Natural killer cell (primary cell): ENCODE data around the gene B3GNT4. TPM values are rescaled to one million over a fixed set of nuclear protein-coding genes. Genes with fewer than 3 reads are reported as not detected.

Experiments
- ATAC-seq, 3 donors: fragments of 150-1000 bp in 2 of 3; fragments of 200-7000 bp in 1 of 3; cut with Tn5 transposase; 1 replicate in 1 of 3; 2 replicates in 2 of 3; pipeline ENCODE4 v1.10.0; 2021; ENCODE audit warnings: mild to moderate bottlenecking in 2 of 3, moderate library complexity in 2 of 3
- DNase-seq, 2 donors: peaks; one replicate each; pipeline versions ENCODE4 v3.0.0 to v3.0.0-alpha.2; 2013 to 2021; ENCODE audit warnings: mixed read lengths in 1 of 2
- H3K27ac ChIP-seq: one replicate; pipeline ENCODE4 v1.5.1; 2013; ENCODE audit warnings: mild to moderate bottlenecking, low read length
- H3K27me3 ChIP-seq: one replicate; pipeline ENCODE4 v1.6.1; 2013; ENCODE audit warnings: low read length; ENCODE audit not compliant: control insufficient read depth, insufficient read depth
- H3K36me3 ChIP-seq: one replicate; pipeline ENCODE4 v1.6.1; 2013; ENCODE audit warnings: low read length; ENCODE audit not compliant: control insufficient read depth, insufficient read depth
- H3K4me1 ChIP-seq: one replicate; pipeline ENCODE4 v1.6.1; 2013; ENCODE audit warnings: low read length; ENCODE audit not compliant: control insufficient read depth, insufficient read depth
- H3K4me3 ChIP-seq: one replicate; pipeline ENCODE4 v1.5.1; 2013; ENCODE audit warnings: low read length
- H3K9me3 ChIP-seq: one replicate; pipeline ENCODE4 v1.6.1; 2013; ENCODE audit warnings: low read length; ENCODE audit not compliant: control insufficient read depth, insufficient read depth
- H3K27ac Mint-ChIP-seq, 2 donors: one replicate each; pipeline ENCODE4 v1.8.0; 2022; ENCODE audit warnings: mild to moderate bottlenecking in 2 of 2, mixed read lengths in 2 of 2, moderate library complexity in 1 of 2
- H3K27me3 Mint-ChIP-seq, 2 donors: one replicate each; pipeline ENCODE4 v1.8.0; 2022; ENCODE audit warnings: low read depth in 2 of 2, mixed read lengths in 2 of 2
- H3K36me3 Mint-ChIP-seq: one replicate; pipeline ENCODE4 v1.8.0; 2022; ENCODE audit warnings: mixed read lengths
- H3K4me1 Mint-ChIP-seq, 2 donors: one replicate each; pipeline ENCODE4 v1.8.0; 2022; ENCODE audit warnings: mixed read lengths in 2 of 2
- H3K4me3 Mint-ChIP-seq: one replicate; pipeline ENCODE4 v1.8.0; 2022; ENCODE audit warnings: mild to moderate bottlenecking, moderate library complexity, mixed read lengths
- H3K9me3 Mint-ChIP-seq, 2 donors: one replicate each; pipeline ENCODE4 v1.8.0; 2022; ENCODE audit warnings: mixed read lengths in 2 of 2
- CTCF ChIP-seq: fragments of 200-600 bp; IDR thresholded peaks from one replicate; pipeline ENCODE4 v1.8.0; 2022; ENCODE audit warnings: antibody characterized with exemption
- WGBS: methylation state at CpG from one replicate; pipeline ENCODE4 v1.1.7; 2013; ENCODE audit warnings: missing lambda C conversion rate; ENCODE audit not compliant: insufficient coverage; 5-methylcytosine and 5-hydroxymethylcytosine counted together
- intact Hi-C: fragments of 100-400 bp; cut with micrococcal nuclease; formaldehyde crosslinking; loops from one replicate; pipeline ENCODE4 v1.14.2; 2022
- total RNA-seq, 4 donors: library from RNA; stranded (reverse); fragments of 120-200 nt in 1 of 4; gene quantifications; one replicate each; pipeline versions ENCODE4 v1.2.3 to v1.2.4, GENCODE V29; 2013 to 2022

Gene B3GNT4
- under 1 TPM; 0.25 to 0.68 (median 0.34) TPM for total RNA-seq
- 0.16 TPM for total RNA-seq (2013)

- peak within 1 kb of the TSS; percentile 40 for H3K4me3 ChIP-seq
- peaks cover 12% of the 10 kb centered on the region for H3K4me1 ChIP-seq
- H3K27ac ChIP-seq = no peak within 1 kb of the TSS
- ATAC-seq (peak; percentile 38 to 57 (median 54)), DNase-seq (peak; percentile 36 to 76)
- peaks cover 25% of the 10 kb centered on the region for H3K27me3 ChIP-seq
- Mint-ChIP-seq H3K27ac (no peak within 1 kb of the TSS), H3K4me3 (peak within 1 kb of the TSS; percentile 91), H3K9me3 (no peaks in the 10 kb centered on the region), H3K4me1 (peaks cover 7 to 14% of the 10 kb centered on the region in 2 donors), H3K27me3 (peaks cover 8 to 19% of the 10 kb centered on the region in 2 donors), H3K36me3 (no peaks in the 10 kb centered on the region)
- intact Hi-C loops = no loop called here
- peaks cover 17% of the 10 kb centered on the region for H3K36me3 ChIP-seq
- no peaks in the 10 kb centered on the region for H3K9me3 ChIP-seq
- TF ChIP-seq CTCF = no peak
- under 1% methylated on average over 101 of the region's 104 CpGs for WGBS
Observed at GRCh38 chr12:122203301-122204166, at the start of gene B3GNT4. Gene B3GNT4, plus strand, starts transcription at chr12:122203709. Its CDS starts 910 bp downstream, at chr12:122204619.

GRCh38 chr12:122155705-122156104 is 47.8 kb upstream of the B3GNT4 start:
- 88% methylated on average over 10 of the region's 10 CpGs for whole genome bisulfite sequencing
- Mint-ChIP-seq H3K27ac (peak overlapping the region in 1 of 2 donors; percentile 58), H3K36me3 (no peaks in the 10 kb centered on the region), H3K27me3 (no peaks in the 10 kb centered on the region), H3K9me3 (no peaks in the 10 kb centered on the region), H3K4me3 (no peak overlapping the region), H3K4me1 (peaks cover 11 to 20% of the 10 kb centered on the region in 2 donors)
- no peak for TF ChIP-seq CTCF
- Histone ChIP-seq H3K4me3 (no peak overlapping the region), H3K36me3 (no peaks in the 10 kb centered on the region), H3K4me1 (no peaks in the 10 kb centered on the region), H3K27me3 (no peaks in the 10 kb centered on the region), H3K27ac (no peak overlapping the region), H3K9me3 (no peaks in the 10 kb centered on the region)
- ATAC-seq (peak in 2 of 3 donors; percentile 51 to 53), DNase-seq (no peak)
- intact Hi-C loops = no loop called here

GRCh38 chr12:122158700-122159285 is 44.7 kb upstream of the B3GNT4 start:
- Mint-ChIP-seq H3K27me3 (no peaks in the 10 kb centered on the region), H3K9me3 (no peaks in the 10 kb centered on the region), H3K27ac (peak overlapping the region in 1 of 2 donors; percentile 35), H3K36me3 (no peaks in the 10 kb centered on the region), H3K4me1 (peaks cover 34 to 42% of the 10 kb centered on the region in 2 donors), H3K4me3 (no peak overlapping the region)
- intact Hi-C loops = no loop called here
- Histone ChIP-seq H3K27ac (no peak overlapping the region), H3K9me3 (no peaks in the 10 kb centered on the region), H3K36me3 (no peaks in the 10 kb centered on the region), H3K4me1 (peaks cover 27% of the 10 kb centered on the region), H3K27me3 (no peaks in the 10 kb centered on the region), H3K4me3 (no peak overlapping the region)
- TF ChIP-seq CTCF = no peak
- DNase-seq (no peak), ATAC-seq (no peak)
- 94% methylated on average over 5 of the region's 7 CpGs for WGBS
